ENCODE results near the gene PRKAG3.

- no peak for TF ChIP-seq POLR2AphosphoS5 (IDR thresholded peaks at IDR 0.05)
- TF ChIP-seq CTCF (IDR thresholded peaks at IDR 0.05), result no peak
Observed at GRCh38 chr2:218865396-218865795, 33.8 kb upstream of the PRKAG3 start.
